ENCODE measurements around the gene CEP112. TPM values are rescaled to one million over a fixed set of nuclear protein-coding genes. Genes with fewer than 3 reads are reported as not detected.

The CEP112 gene
- total and polyA plus RNA-seq, 9 of the 15 experiments (the other 6 are each of a cell fraction or from before 2014, with no cell fraction given): 0.84 TPM; not detected in 8

DNA sequence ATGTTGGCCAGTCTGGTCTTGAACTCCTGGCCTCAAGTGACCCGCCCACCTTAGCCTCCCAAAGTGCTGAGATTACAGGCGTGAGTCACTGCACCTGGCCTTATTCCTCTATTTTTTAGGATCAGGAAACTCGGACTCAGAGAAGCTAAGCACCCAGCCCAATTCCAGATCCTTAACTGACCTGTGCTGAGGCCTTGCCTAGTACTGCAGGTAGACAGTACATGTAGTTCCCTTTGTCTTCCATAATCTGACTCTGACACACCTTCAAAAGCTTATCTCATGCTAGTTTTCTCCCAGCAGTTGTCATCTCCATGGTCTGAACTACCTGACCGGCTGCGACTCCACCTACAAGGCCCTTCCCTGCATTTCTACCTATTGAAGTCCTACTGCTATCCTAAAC lies 564.8 kb downstream of the CEP112 start:
- WGBS (ENCODE audit: insufficient coverage, low coverage, missing lambda C conversion rate): 2% methylated on average over 5 of the region's 5 CpGs
- H4K20me1 ChIP-seq (replicated peaks; ENCODE audit: control insufficient read depth, insufficient read depth, low read length): no peaks in the 10 kb centered on the region
- no peak overlapping the region for H3K9ac ChIP-seq (ENCODE audit: insufficient read depth in 1 of 2, low read depth in 2 of 2, low read length in 2 of 2)
- no TSS peak for BruUV-seq (replicated peaks)
- H3K27me3 ChIP-seq (ENCODE audit: control insufficient read depth in 2 of 2, insufficient read depth in 2 of 2, low read length in 2 of 2): peaks cover 12 to 25% of the 10 kb centered on the region in 2 experiments; a peak in 3 of 5 replicates
- intact Hi-C loops (cut with micrococcal nuclease) (no loop called here), in situ Hi-C loops (cut with MboI) (no loop called here)
- no peaks in the 10 kb centered on the region for H3K9me3 ChIP-seq (replicated peaks; ENCODE audit: control insufficient read depth, insufficient read depth, low read depth, low read length)
- ChIA-PET CTCF (ENCODE audit: low intra/inter-chr PET ratio) (no interaction called here), POLR2A (no interaction called here)
- H3K9me1 ChIP-seq (ENCODE audit: control insufficient read depth, insufficient read depth, low read length): no peaks in the 10 kb centered on the region
- H3K27ac ChIP-seq (ENCODE audit: extremely low read depth, low read depth, low read length): no peak overlapping the region
- no peak for DNase-seq (ENCODE audit: extremely low read depth in 1 of 4, low spot score in 3 of 4)
- H3K36me3 ChIP-seq (ENCODE audit: control insufficient read depth, insufficient read depth, low read length): no peaks in the 10 kb centered on the region
- no peaks in the 10 kb centered on the region for H3K79me2 ChIP-seq (ENCODE audit: control insufficient read depth, insufficient read depth, low read length)
- no peak overlapping the region for H2AFZ ChIP-seq (ENCODE audit: low read depth, low read length)
- H3K4me3 ChIP-seq: no peak overlapping the region
- ATAC-seq: no peak
- FAIRE-seq: no peak
- TF ChIP-seq MEIS2 (IDR thresholded peaks at IDR 0.05; ENCODE audit: partially characterized antibody): no peak
- no peak for TF ChIP-seq HIVEP1 (CRISPR knock-in tag; IDR thresholded peaks at IDR 0.05)
- no peak for TF ChIP-seq ZNF431 (CRISPR knock-in tag; IDR thresholded peaks at IDR 0.05)
- TF ChIP-seq RBM14 (IDR thresholded peaks at IDR 0.05; ENCODE audit: borderline replicate concordance, insufficient read depth, low read depth, low read length): no peak
- TF ChIP-seq RAD21 (CRISPR knock-in tag; conservative IDR thresholded peaks at IDR 0.05 in 1 of 2, IDR thresholded peaks at IDR 0.05 in 1 of 2): no peak
- TF ChIP-seq, protein P1, sequence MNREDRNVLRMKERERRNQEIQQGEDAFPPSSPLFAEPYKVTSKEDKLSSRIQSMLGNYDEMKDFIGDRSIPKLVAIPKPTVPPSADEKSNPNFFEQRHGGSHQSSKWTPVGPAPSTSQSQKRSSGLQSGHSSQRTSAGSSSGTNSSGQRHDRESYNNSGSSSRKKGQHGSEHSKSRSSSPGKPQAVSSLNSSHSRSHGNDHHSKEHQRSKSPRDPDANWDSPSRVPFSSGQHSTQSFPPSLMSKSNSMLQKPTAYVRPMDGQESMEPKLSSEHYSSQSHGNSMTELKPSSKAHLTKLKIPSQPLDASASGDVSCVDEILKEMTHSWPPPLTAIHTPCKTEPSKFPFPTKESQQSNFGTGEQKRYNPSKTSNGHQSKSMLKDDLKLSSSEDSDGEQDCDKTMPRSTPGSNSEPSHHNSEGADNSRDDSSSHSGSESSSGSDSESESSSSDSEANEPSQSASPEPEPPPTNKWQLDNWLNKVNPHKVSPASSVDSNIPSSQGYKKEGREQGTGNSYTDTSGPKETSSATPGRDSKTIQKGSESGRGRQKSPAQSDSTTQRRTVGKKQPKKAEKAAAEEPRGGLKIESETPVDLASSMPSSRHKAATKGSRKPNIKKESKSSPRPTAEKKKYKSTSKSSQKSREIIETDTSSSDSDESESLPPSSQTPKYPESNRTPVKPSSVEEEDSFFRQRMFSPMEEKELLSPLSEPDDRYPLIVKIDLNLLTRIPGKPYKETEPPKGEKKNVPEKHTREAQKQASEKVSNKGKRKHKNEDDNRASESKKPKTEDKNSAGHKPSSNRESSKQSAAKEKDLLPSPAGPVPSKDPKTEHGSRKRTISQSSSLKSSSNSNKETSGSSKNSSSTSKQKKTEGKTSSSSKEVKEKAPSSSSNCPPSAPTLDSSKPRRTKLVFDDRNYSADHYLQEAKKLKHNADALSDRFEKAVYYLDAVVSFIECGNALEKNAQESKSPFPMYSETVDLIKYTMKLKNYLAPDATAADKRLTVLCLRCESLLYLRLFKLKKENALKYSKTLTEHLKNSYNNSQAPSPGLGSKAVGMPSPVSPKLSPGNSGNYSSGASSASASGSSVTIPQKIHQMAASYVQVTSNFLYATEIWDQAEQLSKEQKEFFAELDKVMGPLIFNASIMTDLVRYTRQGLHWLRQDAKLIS (CRISPR knock-in tag; IDR thresholded peaks at IDR 0.05): no peak
- TF ChIP-seq ZFP1 (CRISPR knock-in tag; IDR thresholded peaks at IDR 0.05): no peak
- TF ChIP-seq SRSF9 (IDR thresholded peaks at IDR 0.05; ENCODE audit: borderline replicate concordance, low read depth, low read length): no peak
- no peak for TF ChIP-seq CREB1 (IDR thresholded peaks at IDR 0.05)
- no peak for TF ChIP-seq CREB1 (CRISPR knock-in tag; IDR thresholded peaks at IDR 0.05)
- TF ChIP-seq, protein P2, sequence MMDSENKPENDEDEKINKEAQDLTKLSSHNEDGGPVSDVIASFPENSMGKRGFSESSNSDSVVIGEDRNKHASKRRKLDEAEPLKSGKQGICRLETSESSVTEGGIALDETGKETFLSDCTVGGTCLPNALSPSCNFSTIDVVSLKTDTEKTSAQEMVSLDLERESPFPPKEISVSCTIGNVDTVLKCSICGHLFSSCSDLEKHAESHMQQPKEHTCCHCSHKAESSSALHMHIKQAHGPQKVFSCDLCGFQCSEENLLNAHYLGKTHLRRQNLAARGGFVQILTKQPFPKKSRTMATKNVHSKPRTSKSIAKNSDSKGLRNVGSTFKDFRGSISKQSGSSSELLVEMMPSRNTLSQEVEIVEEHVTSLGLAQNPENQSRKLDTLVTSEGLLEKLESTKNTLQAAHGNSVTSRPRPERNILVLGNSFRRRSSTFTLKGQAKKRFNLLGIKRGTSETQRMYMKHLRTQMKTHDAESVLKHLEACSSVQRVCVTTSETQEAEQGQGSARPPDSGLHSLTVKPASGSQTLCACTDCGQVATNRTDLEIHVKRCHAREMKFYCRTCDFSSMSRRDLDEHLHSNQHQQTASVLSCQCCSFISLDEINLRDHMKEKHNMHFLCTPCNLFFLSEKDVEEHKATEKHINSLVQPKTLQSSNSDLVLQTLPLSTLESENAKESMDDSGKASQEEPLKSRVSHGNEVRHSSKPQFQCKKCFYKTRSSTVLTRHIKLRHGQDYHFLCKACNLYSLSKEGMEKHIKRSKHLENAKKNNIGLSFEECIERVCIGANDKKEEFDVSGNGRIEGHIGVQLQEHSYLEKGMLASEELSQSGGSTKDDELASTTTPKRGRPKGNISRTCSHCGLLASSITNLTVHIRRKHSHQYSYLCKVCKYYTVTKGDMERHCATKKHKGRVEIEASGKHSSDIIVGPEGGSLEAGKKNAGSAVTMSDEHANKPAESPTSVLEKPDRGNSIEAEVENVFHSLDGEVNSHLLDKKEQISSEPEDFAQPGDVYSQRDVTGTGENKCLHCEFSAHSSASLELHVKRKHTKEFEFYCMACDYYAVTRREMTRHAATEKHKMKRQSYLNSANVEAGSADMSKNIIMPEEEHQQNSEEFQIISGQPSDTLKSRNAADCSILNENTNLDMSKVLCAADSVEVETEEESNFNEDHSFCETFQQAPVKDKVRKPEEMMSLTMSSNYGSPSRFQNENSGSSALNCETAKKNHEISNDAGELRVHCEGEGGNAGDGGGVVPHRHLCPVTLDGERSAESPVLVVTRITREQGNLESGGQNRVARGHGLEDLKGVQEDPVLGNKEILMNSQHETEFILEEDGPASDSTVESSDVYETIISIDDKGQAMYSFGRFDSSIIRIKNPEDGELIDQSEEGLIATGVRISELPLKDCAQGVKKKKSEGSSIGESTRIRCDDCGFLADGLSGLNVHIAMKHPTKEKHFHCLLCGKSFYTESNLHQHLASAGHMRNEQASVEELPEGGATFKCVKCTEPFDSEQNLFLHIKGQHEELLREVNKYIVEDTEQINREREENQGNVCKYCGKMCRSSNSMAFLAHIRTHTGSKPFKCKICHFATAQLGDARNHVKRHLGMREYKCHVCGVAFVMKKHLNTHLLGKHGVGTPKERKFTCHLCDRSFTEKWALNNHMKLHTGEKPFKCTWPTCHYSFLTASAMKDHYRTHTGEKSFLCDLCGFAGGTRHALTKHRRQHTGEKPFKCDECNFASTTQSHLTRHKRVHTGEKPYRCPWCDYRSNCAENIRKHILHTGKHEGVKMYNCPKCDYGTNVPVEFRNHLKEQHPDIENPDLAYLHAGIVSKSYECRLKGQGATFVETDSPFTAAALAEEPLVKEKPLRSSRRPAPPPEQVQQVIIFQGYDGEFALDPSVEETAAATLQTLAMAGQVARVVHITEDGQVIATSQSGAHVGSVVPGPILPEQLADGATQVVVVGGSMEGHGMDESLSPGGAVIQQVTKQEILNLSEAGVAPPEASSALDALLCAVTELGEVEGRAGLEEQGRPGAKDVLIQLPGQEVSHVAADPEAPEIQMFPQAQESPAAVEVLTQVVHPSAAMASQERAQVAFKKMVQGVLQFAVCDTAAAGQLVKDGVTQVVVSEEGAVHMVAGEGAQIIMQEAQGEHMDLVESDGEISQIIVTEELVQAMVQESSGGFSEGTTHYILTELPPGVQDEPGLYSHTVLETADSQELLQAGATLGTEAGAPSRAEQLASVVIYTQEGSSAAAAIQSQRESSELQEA (IDR thresholded peaks at IDR 0.05; ENCODE audit: low read depth): no peak
- TF ChIP-seq ZNF24 (IDR thresholded peaks at IDR 0.05): no peak
- H3K4me2 ChIP-seq (ENCODE audit: insufficient read depth, low read length): no peak overlapping the region
- no peaks in the 10 kb centered on the region for H3K4me1 ChIP-seq (replicated peaks in 1 of 2; ENCODE audit: control insufficient read depth in 2 of 2, insufficient read depth in 2 of 2, low read length in 2 of 2)
